Pulmonary artery endothelial cell (primary cell): ENCODE results near the gene ESF1. TPM values are rescaled to one million over a fixed set of nuclear protein-coding genes. Genes with fewer than 3 reads are reported as not detected.
"Not testable (repeated sequence)": the region's sequence is repeated elsewhere in the genome, so short reads cannot be mapped to it uniquely, and the experiment has no call there.

Experiments
- DNase-seq: peaks from one replicate; pipeline ENCODE4 v3.0.0-alpha.2; 2011; ENCODE audit warnings: low read depth, low spot score
- total RNA-seq: library from RNA; depleted of rRNA; stranded (reverse); fragments of >200 nt; gene quantifications from 2 replicates; pipeline ENCODE4 v1.2.3, GENCODE V29; 2014

ESF1 gene
- total RNA-seq, 1 donor from 2014 or later: 13.9 TPM

DNA sequence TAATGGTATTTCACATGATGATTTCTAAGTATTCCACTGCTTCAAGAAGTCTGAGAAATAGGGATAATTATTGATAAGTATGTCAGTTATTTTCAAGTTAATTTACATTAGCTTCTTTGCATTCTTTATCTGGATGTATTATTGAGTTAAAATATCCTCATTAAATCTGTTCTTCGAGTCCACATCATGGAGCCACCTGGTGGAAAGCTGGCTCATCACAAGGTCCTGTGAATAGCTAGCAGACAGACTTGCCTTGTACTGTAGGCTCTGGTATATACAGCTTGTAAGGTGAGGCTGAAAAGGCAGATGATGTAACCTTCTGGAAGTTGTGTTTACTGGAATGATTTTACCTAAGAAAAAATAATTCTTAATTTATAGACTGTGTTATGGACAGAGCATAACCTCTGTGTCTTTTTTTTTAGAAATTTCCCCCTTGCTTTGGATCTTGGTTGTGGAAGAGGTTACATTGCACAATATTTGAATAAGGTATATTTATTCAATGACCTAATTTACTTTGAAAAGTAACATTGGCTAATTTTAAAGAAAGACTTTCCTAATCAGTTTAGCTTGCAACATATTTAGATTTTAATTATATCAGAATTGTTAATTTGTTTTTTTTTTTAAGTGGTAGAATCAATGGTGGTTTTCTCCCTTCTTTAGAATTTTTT lies 3.6 kb upstream of the ESF1 start:
- DNase-seq: no peak

DNA sequence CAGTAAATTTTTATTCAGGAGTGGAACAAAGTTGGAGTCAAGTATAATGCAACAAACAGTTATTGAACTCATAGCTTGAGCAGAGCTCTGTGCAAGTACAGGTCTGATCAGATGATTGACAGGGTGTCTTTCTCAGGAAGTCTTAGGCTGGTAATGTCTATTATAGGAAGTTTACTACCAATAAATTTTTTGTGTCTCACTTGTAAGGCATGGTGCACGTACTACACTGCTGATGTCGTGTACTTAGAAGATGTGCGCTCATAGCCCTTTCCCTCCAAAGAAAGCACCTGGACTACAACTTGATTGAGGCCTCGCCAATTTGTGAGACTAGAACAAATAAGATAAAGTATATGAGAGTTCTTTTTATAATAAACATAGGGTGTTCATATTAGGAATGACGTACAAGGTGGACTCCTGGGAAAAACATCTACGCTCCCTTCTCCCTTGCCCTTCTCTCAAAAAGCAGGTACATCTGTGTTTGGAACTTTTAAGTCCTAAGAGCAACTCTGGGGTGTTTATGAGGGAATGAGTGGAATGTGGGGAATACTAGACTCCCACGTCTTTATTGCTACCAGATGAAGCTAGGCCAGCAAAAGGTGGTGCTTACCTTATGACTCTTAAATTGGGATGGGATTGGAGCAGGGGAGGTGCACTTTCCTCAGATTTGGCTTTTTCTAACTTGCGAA lies 1.6 kb upstream of the ESF1 start:
- DNase-seq: no peak

DNA sequence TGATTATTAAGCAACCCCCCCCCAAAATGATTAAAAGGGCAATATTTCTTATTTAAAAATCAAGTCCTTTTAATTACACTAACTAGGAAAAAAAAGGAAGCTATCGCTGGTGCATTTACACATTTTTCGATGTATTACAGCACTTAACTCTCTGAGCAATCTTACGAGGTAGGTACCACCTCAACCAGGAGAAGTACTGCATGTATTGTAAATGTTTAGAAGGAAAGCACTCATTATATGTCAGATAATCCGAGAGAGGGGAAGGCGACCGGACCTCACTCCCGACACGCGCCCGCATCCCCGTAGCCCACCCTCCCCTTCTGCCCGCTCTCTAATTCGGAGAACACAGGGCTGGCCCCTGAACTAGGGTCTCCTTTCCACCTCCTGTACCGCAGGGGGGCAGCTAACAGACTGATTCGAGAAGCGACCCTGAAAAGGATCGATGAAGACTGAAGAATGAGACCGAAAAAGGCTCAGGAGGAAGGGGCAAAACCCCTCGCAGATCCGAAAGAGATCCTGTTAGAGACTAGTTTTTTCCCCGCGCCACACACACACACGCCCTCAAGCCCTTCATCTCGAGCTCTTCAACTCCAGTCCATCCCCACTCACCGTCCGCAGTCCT lies 337 bp downstream of the ESF1 start:
- DNase-seq: no peak

DNA sequence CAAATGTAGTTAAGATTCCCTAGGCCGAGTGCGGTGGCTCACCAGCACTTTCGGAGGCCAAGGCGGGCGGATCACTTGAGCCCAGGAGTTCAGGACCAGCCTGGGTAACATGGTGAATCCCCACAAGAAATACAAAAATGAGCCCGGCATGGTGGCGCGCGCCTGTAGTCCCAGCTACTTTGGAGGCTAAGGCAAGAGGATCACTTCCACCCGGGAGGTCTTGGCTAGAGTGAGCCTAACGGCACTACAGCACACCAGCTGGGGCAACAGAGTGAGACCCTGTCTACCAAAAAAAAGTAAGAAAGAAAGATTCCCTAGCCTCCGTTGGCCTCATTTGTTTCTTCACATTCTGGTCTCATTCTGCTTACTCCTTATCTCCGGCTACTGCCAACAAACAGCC lies 1.2 kb downstream of the ESF1 start:
- no peak for DNase-seq

DNA sequence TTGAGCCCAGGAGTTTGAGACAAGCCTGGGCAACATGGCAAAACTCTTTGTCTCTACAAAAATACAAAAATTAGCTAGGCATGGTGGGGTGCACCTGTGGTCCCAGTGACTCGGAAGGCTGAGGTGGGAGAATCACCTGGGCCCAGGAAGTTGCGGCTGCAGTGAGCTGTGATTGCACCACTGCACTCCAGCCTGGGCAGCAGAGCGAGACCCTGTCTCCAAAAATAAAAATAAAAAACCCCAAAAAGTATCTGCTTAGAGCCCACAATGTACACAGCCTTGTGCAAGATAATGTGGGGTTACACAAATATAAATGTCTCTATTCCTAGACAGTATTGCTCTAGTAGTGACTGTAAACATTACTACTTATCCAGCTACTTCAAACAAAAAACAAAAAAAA lies 5.9 kb downstream of the ESF1 start:
- no peak for DNase-seq

DNA sequence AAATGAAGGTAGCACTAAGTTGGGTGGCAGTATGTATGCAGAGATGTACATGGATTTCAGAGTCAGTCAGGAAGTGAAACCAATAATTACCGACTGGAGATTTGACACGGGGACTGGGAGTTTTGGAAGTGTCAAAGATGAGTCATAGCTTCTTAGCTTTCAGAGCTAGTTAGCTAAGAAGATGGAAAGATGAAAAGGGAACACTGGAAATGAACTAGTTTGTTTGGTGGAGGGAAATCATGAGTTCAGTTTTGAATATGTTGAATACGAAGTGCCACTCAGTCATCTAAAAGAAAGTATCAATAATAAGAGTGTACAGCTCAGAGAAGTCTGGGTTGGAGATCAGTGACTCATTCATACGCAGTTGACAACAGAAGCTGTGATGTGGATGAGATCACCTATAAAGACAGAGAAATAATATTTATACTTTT lies 7.5 kb downstream of the ESF1 start:
- DNase-seq: no peak

DNA sequence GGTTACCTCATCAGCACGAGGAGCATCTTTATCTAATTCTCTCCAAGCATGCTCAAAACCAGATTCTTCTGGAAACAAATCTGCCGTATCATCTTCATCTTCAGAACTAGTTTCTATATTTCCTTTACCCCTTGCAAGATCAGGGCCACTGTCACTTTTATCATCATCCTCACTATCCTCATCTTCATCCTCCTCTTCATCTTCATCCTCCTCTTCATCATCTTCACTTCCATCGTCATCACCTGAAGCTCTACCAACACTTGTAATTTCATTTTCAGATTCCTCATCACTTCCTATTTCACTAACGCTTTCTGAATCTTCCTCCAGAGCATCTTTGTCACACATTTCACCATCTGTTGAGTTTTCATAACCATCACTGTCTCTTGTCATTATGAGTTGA lies 8.9 kb downstream of the ESF1 start:
- DNase-seq: no peak

DNA sequence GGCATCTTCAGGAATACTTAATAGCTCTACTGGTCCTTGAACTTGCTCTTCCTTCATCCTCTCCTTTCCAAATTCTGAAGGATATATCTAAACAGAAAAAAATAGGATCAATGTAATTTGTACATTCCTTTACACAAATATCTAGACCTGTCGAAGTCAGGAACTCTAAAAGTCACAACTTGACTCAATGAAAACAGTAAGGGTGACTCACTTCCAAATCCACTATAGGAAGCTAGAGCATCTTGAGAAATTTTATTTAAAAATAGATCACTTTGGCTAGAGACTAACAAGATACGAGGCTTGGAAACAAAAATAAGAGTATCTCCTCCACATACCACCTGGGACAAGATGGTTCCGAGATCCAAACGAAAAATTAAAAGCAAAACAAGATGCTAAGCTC lies 12.2 kb downstream of the ESF1 start:
- DNase-seq: no peak

DNA sequence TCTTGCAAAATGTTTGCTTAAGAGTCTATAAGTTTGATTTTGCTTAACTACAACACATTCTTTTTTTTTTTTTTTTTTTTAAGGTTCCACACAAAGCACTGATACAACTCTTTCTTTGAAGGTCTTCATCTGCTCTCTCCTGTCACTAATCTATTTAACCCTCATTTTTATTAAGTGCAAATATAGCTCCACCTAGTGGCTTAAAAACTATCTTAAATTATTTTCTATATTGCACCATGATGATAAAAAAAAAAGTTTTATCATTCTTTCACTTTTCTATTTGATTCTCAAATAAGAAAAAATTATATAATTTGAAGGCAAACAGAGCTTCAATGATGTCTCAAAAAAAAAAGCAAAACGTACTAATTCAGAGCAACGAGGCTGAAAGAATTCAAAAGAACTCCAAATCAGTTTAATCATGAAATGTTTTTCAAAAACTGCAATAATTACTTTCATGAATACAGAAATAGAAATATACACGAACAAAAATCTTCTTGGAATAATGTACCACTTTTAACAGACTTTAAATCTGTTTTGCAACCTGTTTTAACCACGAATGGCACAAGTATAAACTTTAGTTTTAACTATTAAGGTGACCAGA lies 12.8 kb downstream of the ESF1 start:
- DNase-seq: no peak

DNA sequence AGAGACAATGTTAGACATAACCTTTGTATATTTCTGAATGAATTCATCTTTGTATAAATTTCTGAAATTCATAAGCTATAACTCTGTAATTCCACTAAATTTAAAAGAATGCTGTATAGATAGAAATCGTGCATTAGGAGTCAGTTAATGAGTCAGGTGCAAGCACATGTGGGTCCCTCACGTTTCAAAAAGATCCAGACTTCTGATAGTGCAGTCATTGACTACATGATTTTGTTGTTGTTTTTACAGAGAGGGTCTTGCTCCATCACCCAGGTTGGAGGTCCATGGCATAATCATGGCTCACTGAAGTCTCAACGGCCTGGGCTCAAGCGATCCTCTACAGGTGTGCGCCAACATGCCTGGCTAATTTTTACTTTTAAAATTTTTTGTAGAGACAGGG lies 14.6 kb downstream of the ESF1 start:
- no peak for DNase-seq

DNA sequence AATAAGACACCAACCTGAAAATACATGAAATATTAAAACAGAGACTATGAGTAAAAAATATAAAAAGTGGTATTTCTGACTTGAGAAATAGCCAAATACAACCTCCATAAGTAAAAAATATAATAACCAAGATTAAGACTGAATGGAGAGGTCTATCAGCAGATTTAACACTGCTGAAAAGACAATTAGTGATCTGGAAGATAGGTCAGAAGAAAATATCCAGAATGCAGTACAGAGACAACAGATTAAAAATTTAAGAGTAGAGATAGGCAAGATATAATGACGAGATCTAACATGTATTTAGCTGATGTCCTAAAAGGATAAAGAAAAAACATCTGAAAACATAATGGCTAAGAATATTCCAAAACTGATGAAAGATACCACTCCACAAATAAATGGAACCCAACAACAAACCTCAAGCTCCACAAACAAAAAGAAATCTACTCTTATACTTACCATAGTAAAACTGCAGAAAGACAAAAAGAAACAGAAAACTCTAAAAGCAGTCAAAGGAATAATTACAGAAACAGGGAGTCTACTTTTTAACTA lies 18.8 kb downstream of the ESF1 start:
- DNase-seq: no peak

DNA sequence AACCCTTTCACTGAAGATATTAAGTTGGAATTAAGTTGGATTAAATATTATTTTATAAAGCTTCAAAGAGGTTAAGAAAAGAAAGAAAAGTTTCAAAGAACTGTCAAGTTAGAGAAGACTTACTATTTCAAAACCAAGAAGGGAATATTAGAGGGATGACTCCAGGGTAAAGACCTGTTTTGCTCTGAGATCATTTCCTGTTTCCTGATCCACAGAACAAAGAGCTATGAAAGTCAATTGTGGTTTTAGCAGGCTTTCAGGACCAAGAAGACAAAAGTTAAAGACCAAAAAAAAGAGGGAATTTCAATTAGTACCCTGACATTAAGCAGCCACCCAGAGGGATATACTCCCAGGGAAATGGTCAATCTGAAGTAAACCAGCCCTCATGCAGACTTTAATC lies 19.4 kb downstream of the ESF1 start:
- peak; percentile 46 for DNase-seq

DNA sequence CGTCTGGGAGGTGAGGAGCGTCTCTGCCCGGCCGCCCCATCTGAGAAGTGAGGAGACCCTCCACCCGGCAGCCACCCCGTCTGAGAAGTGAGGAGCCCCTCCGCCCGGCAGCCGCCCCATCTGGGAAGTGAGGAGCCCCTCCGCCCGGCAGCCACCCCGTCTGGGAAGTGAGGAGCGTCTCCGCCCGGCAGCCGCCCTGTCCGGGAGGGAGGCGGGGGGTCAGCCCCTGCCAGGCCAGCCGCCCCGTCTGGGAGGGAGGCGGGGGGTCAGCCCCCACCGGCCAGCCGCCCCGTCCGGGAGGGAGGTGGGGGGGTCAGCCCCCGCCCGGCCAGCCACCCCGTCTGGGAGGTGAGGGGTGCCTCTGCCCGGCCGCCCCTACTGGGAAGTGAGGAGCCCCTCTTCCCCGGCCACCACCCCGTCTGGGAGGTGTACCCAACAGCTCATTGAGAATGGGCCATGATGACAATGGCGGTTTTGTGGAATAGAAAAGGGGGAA lies 24.2 kb downstream of the ESF1 start:
- DNase-seq: not testable (repeated sequence)

DNA sequence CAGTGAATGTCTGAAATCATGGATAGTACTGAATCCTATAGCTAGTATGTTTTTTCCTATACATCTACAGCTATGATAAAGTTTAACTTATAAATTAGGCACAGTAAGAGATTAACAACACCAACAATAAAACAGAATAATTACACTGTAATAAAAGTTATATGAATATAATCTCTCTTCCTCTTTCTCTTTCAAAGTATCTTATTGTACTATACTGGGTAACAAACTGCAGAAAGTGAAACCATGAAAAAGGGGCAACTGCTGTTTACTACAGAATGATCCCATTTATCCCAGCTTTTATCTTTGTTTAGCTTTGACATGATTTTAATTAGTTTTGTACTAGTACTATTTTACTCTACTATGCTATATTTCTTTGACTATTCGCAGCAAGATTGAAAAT lies 25.8 kb downstream of the ESF1 start:
- DNase-seq: no peak

DNA sequence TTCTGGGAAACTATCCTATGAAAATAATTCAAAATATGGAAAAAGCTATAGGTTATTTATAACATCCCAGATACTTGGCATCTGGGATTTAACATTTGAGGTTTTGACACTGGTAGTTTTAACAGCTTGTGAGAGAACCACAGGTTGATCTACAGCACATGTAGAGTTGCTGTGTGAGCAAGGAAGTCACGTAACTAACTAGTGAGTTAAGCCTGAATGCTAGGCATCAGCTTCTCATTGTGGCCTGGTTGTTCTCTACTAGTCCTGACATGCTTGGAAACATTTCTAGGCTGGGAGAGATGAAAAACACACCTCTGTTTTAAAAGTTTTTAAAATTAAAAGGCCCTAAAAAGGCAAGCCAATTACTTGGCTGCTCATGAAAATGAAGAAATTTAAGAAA lies 28.2 kb downstream of the ESF1 start:
- no peak for DNase-seq

DNA sequence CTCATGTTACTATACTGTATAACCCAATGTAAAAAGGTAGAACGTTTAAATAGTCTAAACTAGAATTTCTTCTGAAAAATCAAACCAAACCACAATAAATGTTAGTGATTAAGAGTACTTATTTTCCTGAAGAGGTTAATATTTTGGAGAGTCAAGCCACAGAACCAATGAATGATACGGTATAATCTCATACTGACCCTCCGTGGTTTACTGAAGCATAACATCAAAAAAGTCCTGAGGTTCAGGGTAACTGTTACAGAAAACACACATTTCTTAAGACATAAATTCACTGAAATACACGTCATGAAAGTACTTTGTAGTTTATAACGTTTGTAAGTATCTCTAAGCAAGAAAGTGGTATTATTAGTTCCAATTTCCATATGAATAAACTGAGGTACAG lies 28.9 kb downstream of the ESF1 start:
- DNase-seq: no peak

DNA sequence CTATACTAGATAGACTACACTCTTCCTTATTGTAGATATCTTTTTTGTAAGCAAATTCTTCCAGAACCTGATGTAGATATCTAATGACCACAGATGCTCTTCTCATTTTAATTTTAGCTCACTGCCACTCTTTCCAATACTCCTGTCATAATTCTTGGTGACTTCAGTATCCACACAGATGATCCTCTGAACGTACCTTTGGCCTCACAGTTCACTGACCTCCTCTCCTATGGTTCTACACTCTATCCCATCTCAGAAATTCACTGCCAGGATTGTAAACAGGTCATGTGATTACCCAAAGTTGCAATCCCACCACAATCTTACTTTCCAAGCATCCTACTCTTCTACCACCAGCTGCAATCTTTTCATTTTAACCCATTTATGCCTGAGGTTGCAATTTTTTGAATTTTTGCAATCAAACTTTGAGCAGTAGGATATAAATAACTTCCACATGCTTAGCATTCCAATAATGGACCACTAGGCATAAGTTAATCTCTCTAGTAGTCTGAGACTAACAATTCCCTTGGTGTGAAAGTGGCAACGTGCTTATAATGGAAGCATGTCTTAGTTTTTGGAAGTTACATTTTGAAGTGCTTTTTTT lies 31.2 kb downstream of the ESF1 start:
- no peak for DNase-seq

DNA sequence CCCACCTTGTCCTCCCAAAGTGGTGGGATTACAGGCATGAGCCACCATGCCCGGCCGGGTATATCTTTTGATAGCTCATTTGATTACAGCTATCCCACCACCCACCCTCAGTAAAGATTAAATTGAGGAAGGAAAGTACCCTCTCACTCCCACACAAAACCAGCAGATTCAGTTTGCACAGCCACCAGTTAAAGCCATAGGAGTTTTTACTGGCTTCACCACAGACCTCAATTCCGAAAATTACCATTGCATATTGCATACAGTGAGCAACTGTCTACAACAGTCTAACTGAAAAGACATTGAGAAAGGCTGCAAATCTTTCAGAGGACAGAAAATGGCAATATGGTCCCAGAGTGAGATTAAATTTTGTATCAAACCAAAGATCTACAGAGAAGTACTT lies 34.9 kb downstream of the ESF1 start:
- DNase-seq: no peak

DNA sequence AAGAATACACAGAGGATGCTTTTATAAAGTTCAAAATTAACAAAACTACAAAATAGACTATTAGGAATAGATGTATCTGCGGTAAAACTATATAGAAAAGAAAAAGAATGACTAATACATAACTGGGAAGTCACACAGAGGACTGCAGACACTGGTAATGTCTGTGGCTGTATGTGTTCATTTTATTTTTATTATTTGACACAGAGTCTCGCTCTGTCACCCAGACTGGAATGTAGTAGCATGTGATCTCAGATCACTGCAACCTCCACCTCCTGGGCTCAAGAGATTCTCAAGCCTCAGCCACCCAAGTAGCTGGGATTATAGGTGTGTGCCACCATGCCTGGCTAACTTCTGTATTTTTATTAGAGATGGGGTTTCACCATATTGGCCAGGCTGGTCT lies 38.9 kb downstream of the ESF1 start:
- no peak for DNase-seq

DNA sequence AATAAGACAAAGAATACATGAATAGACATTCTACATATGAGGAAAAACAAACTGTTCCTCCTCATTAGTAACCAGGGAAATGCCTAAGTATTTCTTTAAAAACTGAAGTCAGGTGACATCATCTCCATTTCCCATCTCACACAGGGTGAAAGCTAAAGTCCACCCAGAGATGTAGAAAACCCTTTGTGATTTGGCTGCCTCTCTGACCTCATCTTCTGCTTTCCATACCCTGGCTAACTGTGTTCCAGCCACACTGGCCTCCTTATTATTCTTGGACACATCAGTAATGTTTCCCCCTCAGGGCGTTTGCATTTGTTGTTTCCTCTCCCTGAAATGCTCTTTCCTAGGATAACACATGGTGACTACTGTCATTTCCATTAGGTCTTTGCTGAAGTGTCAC lies 40.4 kb downstream of the ESF1 start:
- DNase-seq: no peak

DNA sequence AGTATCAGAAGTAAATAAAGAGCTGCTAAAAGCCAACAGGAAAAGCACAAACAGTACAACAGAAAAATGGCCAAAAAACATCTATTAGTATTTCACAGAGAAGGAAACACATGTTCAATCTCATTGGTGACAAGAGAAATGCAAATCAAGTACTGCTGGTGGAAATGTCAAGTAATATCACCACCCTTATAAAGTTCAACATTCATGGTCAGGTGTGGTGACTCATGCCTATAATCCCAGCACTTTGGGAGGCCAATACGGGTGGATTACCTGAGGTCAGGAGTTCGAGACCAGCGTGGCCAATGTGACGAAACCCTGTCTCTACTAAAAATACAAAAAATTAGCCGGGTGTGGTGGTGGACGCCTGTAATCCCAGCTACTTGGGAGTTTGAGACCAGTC lies 42.8 kb downstream of the ESF1 start:
- DNase-seq: no peak
